ENCODE measurements around the gene CD5L. TPM values are rescaled to one million over a fixed set of nuclear protein-coding genes. Genes with fewer than 3 reads are reported as not detected.

The CD5L gene
- not detected for total RNA-seq

GRCh38 chr1:157841708-157842107 is at the start of gene CD5L:
TSS of gene CD5L (minus strand) at chr1:157841808. CDS start at chr1:157841701, 107 bp downstream.

GRCh38 chr1:157819896-157820295 is 21.7 kb downstream of the CD5L start, which contains the start of gene FCRL1:
TSS of gene FCRL1 (minus strand) at chr1:157820120. CDS start at chr1:157820037, 83 bp downstream.

Small RNAs within 50 kb of the gene (small RNA-seq; reads per million reads assigned to genes)
- gene MRPS21P2 (ENCODE audit: low replicate concordance) = not detected

Other genes with a start within 250 kb of the CD5L start
- not detected for gene FCRL4, start 243.7 kb downstream of the CD5L start, total RNA-seq
- gene FCRL3, start 141.0 kb downstream of the CD5L start, total RNA-seq = not detected
- not detected for gene FCRL2, start 64.7 kb downstream of the CD5L start, total RNA-seq
- gene FCRL1, start 21.7 kb downstream of the CD5L start, total RNA-seq = not detected
- gene KIRREL1, start 151.8 kb upstream of the CD5L start, total RNA-seq = 28.8 TPM

Measured in parietal lobe (tissue), 2 donors.